ENCODE results near the gene ADGRG6. TPM values are rescaled to one million over a fixed set of nuclear protein-coding genes. Genes with fewer than 3 reads are reported as not detected.

The ADGRG6 gene
- total RNA-seq, 2 donors from 2014 or later, result 6.4 to 6.8 TPM

GRCh38 chr6:142489722-142490610 is 188.2 kb downstream of the ADGRG6 start:
- DNase-seq (ENCODE audit: low spot score) (no peak), ATAC-seq (ENCODE audit: insufficient number of reproducible peaks, low FRiP score, low read depth) (no peak)
- no peaks in the 10 kb centered on the region for H3K36me3 ChIP-seq
- no peak overlapping the region for H3K27ac ChIP-seq
- no peaks in the 10 kb centered on the region for H3K27me3 ChIP-seq (replicated peaks; ENCODE audit: insufficient read depth)
- no peak for TF ChIP-seq CTCF (IDR thresholded peaks at IDR 0.05)
- H3K4me3 ChIP-seq, result no peak overlapping the region
- H3K9me3 ChIP-seq, result no peaks in the 10 kb centered on the region
- H3K4me1 ChIP-seq (ENCODE audit: control insufficient read depth in 1 of 2, low read depth in 2 of 2), result no peaks in the 10 kb centered on the region

Other genes with a start within 250 kb of the ADGRG6 start
- not detected for gene GJE1, start 169.1 kb upstream of the ADGRG6 start, total RNA-seq
- gene NMBR, start 154.9 kb upstream of the ADGRG6 start, total RNA-seq, result under 1 TPM in 1 of 2 donors, not detected in 1; 0.49 TPM
- gene VTA1, start 154.7 kb upstream of the ADGRG6 start, total RNA-seq, result 10 to 100 TPM; 26.4 to 37.3 TPM

All from thoracic aorta (tissue), 2 donors.